DMS153 treated with DMSO at 0.1 percent for 48 hours (cell line): ENCODE results near the gene RHBDD3.

Source experiments
- DNase-seq: peaks from one replicate; lab custom pipeline; 2025; ENCODE audit not compliant: unreplicated experiment; lab: John Stamatoyannopoulos, UW

The RHBDD3 gene

GRCh38 chr22:29306175-29306834 lies 38.5 kb upstream of the RHBDD3 start, which contains the start of gene GAS2L1:
Gene GAS2L1, plus strand, starts transcription at chr22:29306650. Its CDS starts 1,456 bp downstream, at chr22:29308106.
- DNase-seq = peak; percentile 58

- DNase-seq = no peak
Measured at GRCh38 chr22:29305836-29306174, 38.0 kb upstream of the RHBDD3 start.

- no peak for DNase-seq
Measured at GRCh38 chr22:29302681-29303465, 35.1 kb upstream of the RHBDD3 start.

- DNase-seq = no peak
Measured at GRCh38 chr22:29302402-29302680, 34.6 kb upstream of the RHBDD3 start.

- no peak for DNase-seq
Measured at GRCh38 chr22:29301716-29302401, 34.1 kb upstream of the RHBDD3 start.

- no peak for DNase-seq
Measured at GRCh38 chr22:29300807-29301601, 33.2 kb upstream of the RHBDD3 start.

GRCh38 chr22:29300467-29300806 lies 32.7 kb upstream of the RHBDD3 start:
- DNase-seq = no peak

- no peak for DNase-seq
Measured at GRCh38 chr22:29299136-29299900, 31.5 kb upstream of the RHBDD3 start.

- DNase-seq = no peak
Measured at GRCh38 chr22:29298641-29299040, 30.9 kb upstream of the RHBDD3 start.

GRCh38 chr22:29292379-29292778 lies 24.6 kb upstream of the RHBDD3 start:
- no peak for DNase-seq

- DNase-seq = no peak
Measured at GRCh38 chr22:29291215-29291614, 23.4 kb upstream of the RHBDD3 start.

GRCh38 chr22:29290061-29290460 lies 22.3 kb upstream of the RHBDD3 start:
- no peak for DNase-seq

GRCh38 chr22:29288837-29289236 lies 21.1 kb upstream of the RHBDD3 start:
- no peak for DNase-seq

- no peak for DNase-seq
Measured at GRCh38 chr22:29284196-29284595, 16.4 kb upstream of the RHBDD3 start.

GRCh38 chr22:29277927-29278326 lies 10.1 kb upstream of the RHBDD3 start:
- no peak for DNase-seq

- DNase-seq = no peak
Measured at GRCh38 chr22:29275819-29276565, 8.2 kb upstream of the RHBDD3 start.

- DNase-seq = no peak
Measured at GRCh38 chr22:29275167-29275566, 7.4 kb upstream of the RHBDD3 start.

GRCh38 chr22:29272624-29273023 lies 4.8 kb upstream of the RHBDD3 start:
- DNase-seq = no peak

GRCh38 chr22:29270475-29271271 lies 2.9 kb upstream of the RHBDD3 start:
- no peak for DNase-seq
